ENCODE results near the gene GNAQ.

Gene GNAQ

GRCh38 chr9:77857513-77858259 lies 173.9 kb downstream of the GNAQ start:
- H3K9me3 ChIP-seq (ENCODE audit: control insufficient read depth, insufficient read depth, low read length): 0 out of 2 replicates have a peak, but pooled peaks cover 5% of the 10 kb centered on the region
- H3K4me1 ChIP-seq (ENCODE audit: control insufficient read depth, insufficient read depth, low read length): peaks cover 12% of the 10 kb centered on the region
- no peaks in the 10 kb centered on the region for H3K36me3 ChIP-seq (ENCODE audit: control insufficient read depth, insufficient read depth, low read length)
- H3K27me3 ChIP-seq (ENCODE audit: control insufficient read depth, insufficient read depth, low read length): no peaks in the 10 kb centered on the region
- H3K4me3 ChIP-seq (ENCODE audit: low read depth, low read length): no peak overlapping the region
- H3K27ac ChIP-seq (ENCODE audit: low read depth, low read length): no peak overlapping the region
- no peak overlapping the region for H3K9ac ChIP-seq (ENCODE audit: low read depth, low read length)

GRCh38 chr9:77856615-77857014 lies 175.0 kb downstream of the GNAQ start:
- Histone ChIP-seq H3K9ac (ENCODE audit: low read depth, low read length) (no peak overlapping the region), H3K36me3 (ENCODE audit: control insufficient read depth, insufficient read depth, low read length) (no peaks in the 10 kb centered on the region), H3K4me1 (ENCODE audit: control insufficient read depth, insufficient read depth, low read length) (peaks cover 12% of the 10 kb centered on the region), H3K27me3 (ENCODE audit: control insufficient read depth, insufficient read depth, low read length) (no peaks in the 10 kb centered on the region), H3K27ac (ENCODE audit: low read depth, low read length) (no peak overlapping the region), H3K9me3 (ENCODE audit: control insufficient read depth, insufficient read depth, low read length) (0 out of 2 replicates have a peak, but pooled peaks cover 5% of the 10 kb centered on the region), H3K4me3 (ENCODE audit: low read depth, low read length) (no peak overlapping the region)

GRCh38 chr9:77854916-77855311 lies 176.7 kb downstream of the GNAQ start:
- no peaks in the 10 kb centered on the region for H3K9me3 ChIP-seq (ENCODE audit: control insufficient read depth, insufficient read depth, low read length)
- no peak overlapping the region for H3K4me3 ChIP-seq (ENCODE audit: low read depth, low read length)
- H3K9ac ChIP-seq (ENCODE audit: low read depth, low read length): no peak overlapping the region
- H3K4me1 ChIP-seq (ENCODE audit: control insufficient read depth, insufficient read depth, low read length): peaks cover 12% of the 10 kb centered on the region
- no peak overlapping the region for H3K27ac ChIP-seq (ENCODE audit: low read depth, low read length)
- no peaks in the 10 kb centered on the region for H3K36me3 ChIP-seq (ENCODE audit: control insufficient read depth, insufficient read depth, low read length)
- H3K27me3 ChIP-seq (ENCODE audit: control insufficient read depth, insufficient read depth, low read length): no peaks in the 10 kb centered on the region

- Histone ChIP-seq H3K27ac (ENCODE audit: low read depth, low read length) (no peak overlapping the region), H3K36me3 (ENCODE audit: control insufficient read depth, insufficient read depth, low read length) (no peaks in the 10 kb centered on the region), H3K9me3 (ENCODE audit: control insufficient read depth, insufficient read depth, low read length) (no peaks in the 10 kb centered on the region), H3K27me3 (ENCODE audit: control insufficient read depth, insufficient read depth, low read length) (no peaks in the 10 kb centered on the region), H3K4me3 (ENCODE audit: low read depth, low read length) (no peak overlapping the region), H3K4me1 (ENCODE audit: control insufficient read depth, insufficient read depth, low read length) (peaks cover 12% of the 10 kb centered on the region), H3K9ac (ENCODE audit: low read depth, low read length) (no peak overlapping the region)
These were observed 177.2 kb downstream of the GNAQ start for GRCh38 chr9:77854258-77854915.

- no peak overlapping the region for H3K9ac ChIP-seq (ENCODE audit: low read depth, low read length)
- H3K4me1 ChIP-seq (ENCODE audit: control insufficient read depth, insufficient read depth, low read length): peaks cover 12% of the 10 kb centered on the region
- no peak overlapping the region for H3K4me3 ChIP-seq (ENCODE audit: low read depth, low read length)
- no peaks in the 10 kb centered on the region for H3K9me3 ChIP-seq (ENCODE audit: control insufficient read depth, insufficient read depth, low read length)
- H3K27me3 ChIP-seq (ENCODE audit: control insufficient read depth, insufficient read depth, low read length): no peaks in the 10 kb centered on the region
- no peak overlapping the region for H3K27ac ChIP-seq (ENCODE audit: low read depth, low read length)
- H3K36me3 ChIP-seq (ENCODE audit: control insufficient read depth, insufficient read depth, low read length): no peaks in the 10 kb centered on the region
These were observed 177.9 kb downstream of the GNAQ start for GRCh38 chr9:77853716-77854115.

- Histone ChIP-seq H3K4me1 (ENCODE audit: control insufficient read depth, insufficient read depth, low read length) (peaks cover 4% of the 10 kb centered on the region; the same call in 1 of the 2 replicates), H3K36me3 (ENCODE audit: control insufficient read depth, insufficient read depth, low read length) (no peaks in the 10 kb centered on the region), H3K27me3 (ENCODE audit: control insufficient read depth, insufficient read depth, low read length) (no peaks in the 10 kb centered on the region)
These were observed 179.6 kb downstream of the GNAQ start for GRCh38 chr9:77851882-77852595.

GRCh38 chr9:77848897-77849296 lies 182.7 kb downstream of the GNAQ start:
- Histone ChIP-seq H3K4me1 (ENCODE audit: control insufficient read depth, insufficient read depth, low read length) (no peaks in the 10 kb centered on the region), H3K27ac (ENCODE audit: low read depth, low read length) (no peak overlapping the region), H3K9ac (ENCODE audit: low read depth, low read length) (no peak overlapping the region), H3K36me3 (ENCODE audit: control insufficient read depth, insufficient read depth, low read length) (no peaks in the 10 kb centered on the region), H3K4me3 (ENCODE audit: low read depth, low read length) (no peak overlapping the region), H3K27me3 (ENCODE audit: control insufficient read depth, insufficient read depth, low read length) (no peaks in the 10 kb centered on the region), H3K9me3 (ENCODE audit: control insufficient read depth, insufficient read depth, low read length) (no peaks in the 10 kb centered on the region)

More at GRCh38 chr9:77851882-77852595, 179.6 kb downstream of the GNAQ start:
- Histone ChIP-seq H3K4me3 (ENCODE audit: low read depth, low read length) (no peak overlapping the region), H3K27ac (ENCODE audit: low read depth, low read length) (no peak overlapping the region), H3K9me3 (ENCODE audit: control insufficient read depth, insufficient read depth, low read length) (no peaks in the 10 kb centered on the region), H3K9ac (ENCODE audit: low read depth, low read length) (no peak overlapping the region)

- no peaks in the 10 kb centered on the region for H3K9me3 ChIP-seq (ENCODE audit: control insufficient read depth, insufficient read depth, low read length)
- no peaks in the 10 kb centered on the region for H3K27me3 ChIP-seq (ENCODE audit: control insufficient read depth, insufficient read depth, low read length)
- H3K4me3 ChIP-seq (ENCODE audit: low read depth, low read length): no peak overlapping the region
- H3K27ac ChIP-seq (ENCODE audit: low read depth, low read length): no peak overlapping the region
- H3K9ac ChIP-seq (ENCODE audit: low read depth, low read length): no peak overlapping the region
- H3K4me1 ChIP-seq (ENCODE audit: control insufficient read depth, insufficient read depth, low read length): no peaks in the 10 kb centered on the region
- no peaks in the 10 kb centered on the region for H3K36me3 ChIP-seq (ENCODE audit: control insufficient read depth, insufficient read depth, low read length)
These were observed 183.2 kb downstream of the GNAQ start for GRCh38 chr9:77848404-77848803.

GRCh38 chr9:77847626-77848025 lies 184.0 kb downstream of the GNAQ start:
- no peaks in the 10 kb centered on the region for H3K9me3 ChIP-seq (ENCODE audit: control insufficient read depth, insufficient read depth, low read length)
- no peak overlapping the region for H3K4me3 ChIP-seq (ENCODE audit: low read depth, low read length)
- no peak overlapping the region for H3K9ac ChIP-seq (ENCODE audit: low read depth, low read length)
- H3K27ac ChIP-seq (ENCODE audit: low read depth, low read length): no peak overlapping the region
- H3K4me1 ChIP-seq (ENCODE audit: control insufficient read depth, insufficient read depth, low read length): no peaks in the 10 kb centered on the region
- H3K36me3 ChIP-seq (ENCODE audit: control insufficient read depth, insufficient read depth, low read length): no peaks in the 10 kb centered on the region
- no peaks in the 10 kb centered on the region for H3K27me3 ChIP-seq (ENCODE audit: control insufficient read depth, insufficient read depth, low read length)

- Histone ChIP-seq H3K27ac (ENCODE audit: low read depth, low read length) (no peak overlapping the region), H3K4me1 (ENCODE audit: control insufficient read depth, insufficient read depth, low read length) (no peaks in the 10 kb centered on the region), H3K4me3 (ENCODE audit: low read depth, low read length) (no peak overlapping the region), H3K9ac (ENCODE audit: low read depth, low read length) (no peak overlapping the region), H3K9me3 (ENCODE audit: control insufficient read depth, insufficient read depth, low read length) (no peaks in the 10 kb centered on the region), H3K36me3 (ENCODE audit: control insufficient read depth, insufficient read depth, low read length) (no peaks in the 10 kb centered on the region), H3K27me3 (ENCODE audit: control insufficient read depth, insufficient read depth, low read length) (no peaks in the 10 kb centered on the region)
These were observed 184.5 kb downstream of the GNAQ start for GRCh38 chr9:77847059-77847499.

- H3K9ac ChIP-seq (ENCODE audit: low read depth, low read length): no peak overlapping the region
- no peak overlapping the region for H3K27ac ChIP-seq (ENCODE audit: low read depth, low read length)
- no peaks in the 10 kb centered on the region for H3K9me3 ChIP-seq (ENCODE audit: control insufficient read depth, insufficient read depth, low read length)
- H3K4me1 ChIP-seq (ENCODE audit: control insufficient read depth, insufficient read depth, low read length): no peaks in the 10 kb centered on the region
- no peaks in the 10 kb centered on the region for H3K36me3 ChIP-seq (ENCODE audit: control insufficient read depth, insufficient read depth, low read length)
- H3K27me3 ChIP-seq (ENCODE audit: control insufficient read depth, insufficient read depth, low read length): no peaks in the 10 kb centered on the region
- no peak overlapping the region for H3K4me3 ChIP-seq (ENCODE audit: low read depth, low read length)
These were observed 187.2 kb downstream of the GNAQ start for GRCh38 chr9:77844415-77844814.
